ENCODE results near the gene NCOA5. TPM values are rescaled to one million over a fixed set of nuclear protein-coding genes. Genes with fewer than 3 reads are reported as not detected.

Gene NCOA5
- total and polyA plus RNA-seq, 9 of the 15 experiments (the other 6 are each of a cell fraction or from before 2014, with no cell fraction given), result 3.9 to 22.8 (median 13.8) TPM

GRCh38 chr20:46021361-46022359 lies 68.1 kb downstream of the NCOA5 start (continued):
- TF ChIP-seq ZNF395 (CRISPR knock-in tag; IDR thresholded peaks at IDR 0.05) (no peak), RUNX1 (IDR thresholded peaks at IDR 0.05; ENCODE audit: low read depth) (no peak), ADNP (tag; IDR thresholded peaks at IDR 0.05) (no peak), GTF2E2 (tag; IDR thresholded peaks at IDR 0.05) (no peak), HNRNPK (IDR thresholded peaks at IDR 0.05; ENCODE audit: low read depth, low read length, poor library complexity, severe bottlenecking) (no peak), HNRNPUL1 (IDR thresholded peaks at IDR 0.05; ENCODE audit: low read length) (no peak), ZNF778 (CRISPR knock-in tag; IDR thresholded peaks at IDR 0.05) (no peak), MAFF (IDR thresholded peaks at IDR 0.05; ENCODE audit: low read length) (no peak), ZNF830 (CRISPR knock-in tag; IDR thresholded peaks at IDR 0.05) (no peak), SRSF3 (IDR thresholded peaks at IDR 0.05; ENCODE audit: insufficient read depth, low read length) (no peak), CREB1 (IDR thresholded peaks at IDR 0.05) (peak; percentile 66), CREB1 (CRISPR knock-in tag; IDR thresholded peaks at IDR 0.05) (peak; percentile 67; the same call in 1 of the 2 replicates), SP1 (CRISPR knock-in tag; IDR thresholded peaks at IDR 0.05) (peak; percentile 52; the same call in 1 of the 2 replicates), GTF3C2 (IDR thresholded peaks at IDR 0.05; ENCODE audit: borderline replicate concordance, extremely low read depth, insufficient read length) (no peak), ZNF165 (CRISPR knock-in tag; IDR thresholded peaks at IDR 0.05; ENCODE audit: borderline replicate concordance) (no peak), MYNN (IDR thresholded peaks at IDR 0.05) (no peak), MYNN (CRISPR knock-in tag; IDR thresholded peaks at IDR 0.05) (no peak), U2AF1 (optimal IDR thresholded peaks at IDR 0.05; ENCODE audit: low read depth, low read length) (no peak), ZNF655 (CRISPR knock-in tag; IDR thresholded peaks at IDR 0.05) (no peak), ZNF589 (CRISPR knock-in tag; IDR thresholded peaks at IDR 0.05; ENCODE audit: low read depth) (no peak)
